ENCODE data around the gene RAD51C. TPM values are rescaled to one million over a fixed set of nuclear protein-coding genes. Genes with fewer than 3 reads are reported as not detected.
"Not testable (repeated sequence)": the region's sequence is repeated elsewhere in the genome, so short reads cannot be mapped to it uniquely, and the experiment has no call there.

The RAD51C gene
- total RNA-seq, 1 donor from 2014 or later = 48.7 TPM

GRCh38 chr17:58679263-58680037 lies 13.0 kb upstream of the RAD51C start:
- H3K4me3 Mint-ChIP-seq = peak overlapping the region; percentile 29
- no peaks in the 10 kb centered on the region for H3K36me3 Mint-ChIP-seq (ENCODE audit: low read depth)
- peaks cover 16% of the 10 kb centered on the region for H3K4me1 Mint-ChIP-seq
- TF ChIP-seq CTCF (conservative IDR thresholded peaks at IDR 0.05) = no peak
- no peaks in the 10 kb centered on the region for H3K9me3 Mint-ChIP-seq
- H3K27me3 Mint-ChIP-seq (ENCODE audit: low read depth) = no peaks in the 10 kb centered on the region
- DNase-seq (ENCODE audit: low read depth, low spot score) = no peak
- H3K27ac Mint-ChIP-seq (ENCODE audit: unreplicated experiment) = peak overlapping the region; percentile 47

GRCh38 chr17:58680038-58680369 lies 12.4 kb upstream of the RAD51C start:
- Mint-ChIP-seq H3K4me3 (peak overlapping the region; percentile 29), H3K36me3 (ENCODE audit: low read depth) (no peaks in the 10 kb centered on the region), H3K27me3 (ENCODE audit: low read depth) (no peaks in the 10 kb centered on the region), H3K4me1 (peaks cover 16% of the 10 kb centered on the region), H3K27ac (ENCODE audit: unreplicated experiment) (no peak overlapping the region), H3K9me3 (no peaks in the 10 kb centered on the region)
- DNase-seq (ENCODE audit: low read depth, low spot score) = no peak
- no peak for TF ChIP-seq CTCF (conservative IDR thresholded peaks at IDR 0.05)

GRCh38 chr17:58684003-58684402 lies 8.4 kb upstream of the RAD51C start:
- no peak overlapping the region for H3K27ac Mint-ChIP-seq (ENCODE audit: unreplicated experiment)
- H3K27me3 Mint-ChIP-seq (ENCODE audit: low read depth) = no peaks in the 10 kb centered on the region
- H3K36me3 Mint-ChIP-seq (ENCODE audit: low read depth) = no peaks in the 10 kb centered on the region
- peaks cover 16% of the 10 kb centered on the region for H3K4me1 Mint-ChIP-seq
- no peak for DNase-seq (ENCODE audit: low read depth, low spot score)
- TF ChIP-seq CTCF (conservative IDR thresholded peaks at IDR 0.05) = no peak
- H3K4me3 Mint-ChIP-seq = no peak overlapping the region
- H3K9me3 Mint-ChIP-seq = no peaks in the 10 kb centered on the region

- H3K4me3 Mint-ChIP-seq = not testable (repeated sequence)
These were observed 7.9 kb upstream of the RAD51C start for GRCh38 chr17:58684462-58684861.

GRCh38 chr17:58686980-58687379 lies 5.4 kb upstream of the RAD51C start:
- H3K27ac Mint-ChIP-seq (ENCODE audit: unreplicated experiment) = no peak overlapping the region
- H3K36me3 Mint-ChIP-seq (ENCODE audit: low read depth) = no peaks in the 10 kb centered on the region
- no peak overlapping the region for H3K4me3 Mint-ChIP-seq
- no peaks in the 10 kb centered on the region for H3K9me3 Mint-ChIP-seq
- TF ChIP-seq CTCF (conservative IDR thresholded peaks at IDR 0.05) = no peak
- no peaks in the 10 kb centered on the region for H3K27me3 Mint-ChIP-seq (ENCODE audit: low read depth)
- H3K4me1 Mint-ChIP-seq = peaks cover under 1% of the 10 kb centered on the region
- DNase-seq (ENCODE audit: low read depth, low spot score) = no peak

More at GRCh38 chr17:58684462-58684861, 7.9 kb upstream of the RAD51C start:
- H3K4me1 Mint-ChIP-seq = peaks cover 11% of the 10 kb centered on the region
- H3K36me3 Mint-ChIP-seq (ENCODE audit: low read depth); DNase-seq (ENCODE audit: low read depth, low spot score); H3K27me3 Mint-ChIP-seq (ENCODE audit: low read depth); H3K27ac Mint-ChIP-seq (ENCODE audit: unreplicated experiment); H3K9me3 Mint-ChIP-seq: not testable (repeated sequence)

GRCh38 chr17:58688521-58688920 lies 3.9 kb upstream of the RAD51C start:
- Mint-ChIP-seq H3K4me3 (no peak overlapping the region), H3K27ac (ENCODE audit: unreplicated experiment) (no peak overlapping the region), H3K4me1 (peaks cover 16% of the 10 kb centered on the region), H3K27me3 (ENCODE audit: low read depth) (no peaks in the 10 kb centered on the region), H3K36me3 (ENCODE audit: low read depth) (no peaks in the 10 kb centered on the region), H3K9me3 (no peaks in the 10 kb centered on the region)
- no peak for TF ChIP-seq CTCF (conservative IDR thresholded peaks at IDR 0.05)
- DNase-seq (ENCODE audit: low read depth, low spot score) = no peak

GRCh38 chr17:58690033-58690432 lies 2.4 kb upstream of the RAD51C start:
- H3K9me3 Mint-ChIP-seq; H3K4me3 Mint-ChIP-seq; H3K27me3 Mint-ChIP-seq (ENCODE audit: low read depth); H3K36me3 Mint-ChIP-seq (ENCODE audit: low read depth); DNase-seq (ENCODE audit: low read depth, low spot score); H3K27ac Mint-ChIP-seq (ENCODE audit: unreplicated experiment): not testable (repeated sequence)
- H3K4me1 Mint-ChIP-seq = peaks cover 25% of the 10 kb centered on the region

Measured in neural crest cell (in vitro differentiated cells).